K562 (cell line): ENCODE measurements around the gene AMIGO3. TPM values are rescaled to one million over a fixed set of nuclear protein-coding genes. Genes with fewer than 3 reads are reported as not detected.

Source experiments
- ATF1 ChIP-seq, 2 experiments: fragments of 450-650 bp in 1 of 2; IDR thresholded peaks; 2 replicates each; pipeline ENCODE4 v1.6.1; 2016; ENCODE audit warnings: missing compliant biosample characterization in 1 of 2, missing genetic modification characterization in 1 of 2
- CREB5 ChIP-seq: fragments of 250-450 bp; sonication (Bioruptor Pico); IDR thresholded peaks from 2 replicates; pipeline ENCODE4 v1.5.0; 2020; ENCODE audit warnings: mild to moderate bottlenecking
- KLF16 ChIP-seq: IDR thresholded peaks from 2 replicates; pipeline ENCODE4 v1.6.1; 2016; ENCODE audit warnings: antibody characterized with exemption
- MITF ChIP-seq: IDR thresholded peaks from 2 replicates; pipeline ENCODE4 v1.6.1; 2014; ENCODE audit warnings: antibody characterized with exemption
- NR2F6 ChIP-seq: fragments of 450-650 bp; formaldehyde crosslinking; IDR thresholded peaks from 2 replicates; pipeline ENCODE4 v1.4.0; 2020; ENCODE audit warnings: mild to moderate bottlenecking
- PHTF2 ChIP-seq: fragments of 250-450 bp; sonication (Bioruptor Pico); IDR thresholded peaks from 2 replicates; pipeline ENCODE4 v1.5.0; 2021; ENCODE audit warnings: mild to moderate bottlenecking
- SP1 ChIP-seq: sonication (generic); formaldehyde crosslinking; IDR thresholded peaks from 2 replicates; pipeline ENCODE4 v1.8.1; 2022; ENCODE audit warnings: mild to moderate bottlenecking, missing genetic modification reagents
- THRA ChIP-seq: fragments of 450-650 bp; IDR thresholded peaks from 2 replicates; pipeline ENCODE4 v1.6.1; 2017; ENCODE audit warnings: mild to moderate bottlenecking, moderate library complexity
- TRIM25 ChIP-seq: fragments of 450-650 bp; IDR thresholded peaks from 2 replicates; pipeline ENCODE4 v1.7.0; 2016; ENCODE audit warnings: borderline replicate concordance
- TSHZ1 ChIP-seq: fragments of 250-450 bp; sonication (Bioruptor Pico); IDR thresholded peaks from 2 replicates; pipeline ENCODE4 v1.4.0; 2020; ENCODE audit warnings: mild to moderate bottlenecking, moderate library complexity
- ZBTB49 ChIP-seq: sonication (generic); formaldehyde crosslinking; IDR thresholded peaks from 2 replicates; pipeline ENCODE4 v1.8.0; 2022; ENCODE audit warnings: missing genetic modification reagents, mild to moderate bottlenecking, borderline replicate concordance
- ZEB2 ChIP-seq: fragments of 450-650 bp; IDR thresholded peaks from 2 replicates; pipeline ENCODE4 v1.6.1; 2016
- ZNF695 ChIP-seq: fragments of 450-650 bp; formaldehyde crosslinking; IDR thresholded peaks from 2 replicates; pipeline ENCODE4 v1.4.0; 2020; ENCODE audit warnings: mild to moderate bottlenecking, moderate library complexity
- ZNF766 ChIP-seq: fragments of 200-800 bp; sonication (Bioruptor generic); conservative IDR thresholded peaks from 2 replicates; pipeline ENCODE4 v1.6.1; 2016; ENCODE audit warnings: missing genetic modification characterization, missing compliant biosample characterization
- polyA plus RNA-seq, 8 experiments: library from polyadenylated mRNA; depleted of rRNA in 4 of 8; stranded (reverse) in 5 of 8; unstranded in 3 of 8; fragments of >200 nt; fragmentation: Nextera tagmentation in 2 of 8; fragmentation: Illumina TruSeq in 1 of 8; extraction: Ambion mirVana in 2 of 8; extraction: Trizol in 1 of 8; gene quantifications; 2 replicates each; pipeline versions ENCODE4 v1.2.1 to v1.2.3, GENCODE V29; 2011 to 2014; ENCODE audit warnings: inconsistent platforms in 1 of 8, missing spikeins in 1 of 8
- total RNA-seq, 7 experiments: library from RNA; depleted of rRNA in 6 of 7; stranded (reverse); fragments of >200 nt in 6 of 7; fragmentation: Illumina TruSeq in 2 of 7; extraction: Trizol in 2 of 7; gene quantifications; 2 replicates each; pipeline versions ENCODE4 v1.2.1 to v1.2.3, GENCODE V29; 2011 to 2021; ENCODE audit warnings: low replicate concordance in 1 of 7

The AMIGO3 gene
- total and polyA plus RNA-seq, 9 of the 15 experiments (the other 6 are each of a cell fraction or from before 2014, with no cell fraction given) = 0.13 to 2.8 (median 0.44) TPM; not detected in 4

- TF ChIP-seq TRIM25 = no peak
- TF ChIP-seq MITF = no peak
- peak; percentile 75; the same call in 1 of the 2 replicates for TF ChIP-seq SP1 (CRISPR knock-in tag)
- no peak for TF ChIP-seq PHTF2 (CRISPR knock-in tag)
- TF ChIP-seq NR2F6 (CRISPR knock-in tag) = no peak
- TF ChIP-seq ZEB2 = no peak
- no peak for TF ChIP-seq KLF16
- no peak for TF ChIP-seq TSHZ1 (CRISPR knock-in tag)
- TF ChIP-seq ZNF766 (CRISPR knock-in tag) = no peak
- TF ChIP-seq THRA = no peak
- no peak for TF ChIP-seq ZNF695 (CRISPR knock-in tag)
- TF ChIP-seq ATF1 (CRISPR knock-in tag; IDR thresholded peaks at IDR 0.05) = peak; percentile 83
- peak; percentile 98 for TF ChIP-seq ATF1 (tag; IDR thresholded peaks at IDR 0.05)
- TF ChIP-seq ZBTB49 (CRISPR knock-in tag) = 0 out of 2 replicates have a peak, but pooled peaks have one; percentile 57
- no peak for TF ChIP-seq CREB5
Observed at GRCh38 chr3:49723628-49724551, 4.4 kb upstream of the AMIGO3 start, which contains the start of gene GMPPB (continued).
